SK-N-SH treated with all-trans-retinoic acid at 6 μM for 48 hours (cell line): ENCODE measurements around the gene ABCF3.

Experiments used
- CSDC2 ChIP-seq: fragments of 250-450 bp; sonication (Bioruptor Pico); IDR thresholded peaks from 2 replicates; pipeline ENCODE4 v1.5.0; 2020; ENCODE audit warnings: mild to moderate bottlenecking, moderate library complexity
- GLIS3 ChIP-seq: fragments of 250-450 bp; sonication (Bioruptor Pico); IDR thresholded peaks from 2 replicates; pipeline ENCODE4 v1.5.0; 2020; ENCODE audit warnings: mild to moderate bottlenecking, moderate library complexity
- ISL1 ChIP-seq: fragments of 250-450 bp; sonication (Bioruptor Pico); IDR thresholded peaks from 2 replicates; pipeline ENCODE4 v2.1.2; 2022; ENCODE audit warnings: mild to moderate bottlenecking, moderate library complexity
- PATZ1 ChIP-seq: fragments of 250-450 bp; sonication (Bioruptor Pico); IDR thresholded peaks from 2 replicates; pipeline ENCODE4 v1.8.0; 2020; ENCODE audit warnings: mild to moderate bottlenecking, moderate library complexity, borderline replicate concordance
- PPARA ChIP-seq: fragments of 250-450 bp; sonication (Bioruptor Pico); IDR thresholded peaks from 2 replicates; pipeline ENCODE4 v1.5.0; 2020; ENCODE audit warnings: mild to moderate bottlenecking, borderline replicate concordance
- ZC3H10 ChIP-seq: fragments of 250-450 bp; sonication (Bioruptor Pico); IDR thresholded peaks from 2 replicates; pipeline ENCODE4 v1.5.1; 2021; ENCODE audit warnings: mild to moderate bottlenecking, moderate library complexity
- ZFP3 ChIP-seq: fragments of 250-450 bp; sonication (Bioruptor Pico); IDR thresholded peaks from 2 replicates; pipeline ENCODE4 v1.5.0; 2020; ENCODE audit warnings: mild to moderate bottlenecking, moderate library complexity
- ZNF70 ChIP-seq: fragments of 450-650 bp; formaldehyde crosslinking; IDR thresholded peaks from 2 replicates; pipeline ENCODE4 v1.5.0; 2020; ENCODE audit warnings: mild to moderate bottlenecking, moderate library complexity
- ZNF8 ChIP-seq: fragments of 450-650 bp; formaldehyde crosslinking; IDR thresholded peaks from 2 replicates; pipeline ENCODE4 v1.5.0; 2020; ENCODE audit warnings: mild to moderate bottlenecking, moderate library complexity

- TF ChIP-seq ZFP3 (CRISPR knock-in tag) (no peak), PATZ1 (CRISPR knock-in tag) (no peak), ZNF70 (CRISPR knock-in tag) (no peak), CSDC2 (CRISPR knock-in tag) (no peak), PPARA (CRISPR knock-in tag) (no peak), ZNF8 (CRISPR knock-in tag) (no peak), ISL1 (CRISPR knock-in tag) (no peak), GLIS3 (no peak), ZC3H10 (CRISPR knock-in tag) (no peak)
These were observed 36.5 kb downstream of the ABCF3 start for GRCh38 chr3:184222521-184222920.
